ENCODE results near the gene FRMD6.

DNA sequence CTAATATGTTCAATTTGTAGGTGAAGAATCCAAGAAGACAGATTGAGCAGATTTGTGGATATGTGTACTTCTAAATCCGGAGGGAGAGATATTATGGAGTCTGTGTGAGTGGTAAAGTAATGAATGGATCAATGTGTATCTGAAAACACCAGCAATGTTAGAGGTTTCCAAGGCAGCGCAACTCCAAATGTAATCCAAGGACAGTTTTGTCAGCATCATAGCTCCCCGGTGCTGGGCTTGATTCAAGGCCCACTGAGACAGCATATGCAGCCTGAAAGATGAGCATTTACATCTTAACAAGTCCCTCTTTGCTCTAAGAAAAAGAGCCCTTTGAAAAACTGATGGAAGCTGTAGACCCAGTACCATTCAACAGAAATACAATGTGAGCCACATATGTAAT is 38.3 kb upstream of the FRMD6 start:
- TF ChIP-seq GATA3 (IDR thresholded peaks at IDR 0.05; ENCODE audit: low read depth, low read length): no peak
- TF ChIP-seq GATA2 (IDR thresholded peaks at IDR 0.05; ENCODE audit: low read depth, low read length): no peak
